Uterus (tissue), 2 donors: Measurements from ENCODE around the gene THPO.

ENCODE experiments used
- CTCF ChIP-seq, 4 experiments: fragments of 200-600 bp in 2 of 4; fragments of 450-650 bp in 2 of 4; sonication (generic) in 2 of 4; IDR thresholded peaks; one replicate each; pipeline ENCODE4 v1.5.1; 2016 to 2019; ENCODE audit warnings: antibody characterized with exemption in 4 of 4, mild to moderate bottlenecking in 2 of 4, moderate library complexity in 1 of 4
- POLR2A ChIP-seq, 2 donors: fragments of 450-650 bp; IDR thresholded peaks; one replicate each; pipeline ENCODE4 v1.6.1; 2016; ENCODE audit warnings: antibody characterized with exemption in 2 of 2, mild to moderate bottlenecking in 1 of 2, moderate library complexity in 1 of 2

- TF ChIP-seq CTCF (IDR thresholded peaks at IDR 0.05) (no peak), POLR2A (IDR thresholded peaks at IDR 0.05) (no peak)
Observed at GRCh38 chr3:184341925-184342324, 36.1 kb downstream of the THPO start.
